Dermis blood vessel endothelial cell (primary cell): ENCODE results near the gene LYPD5. TPM values are rescaled to one million over a fixed set of nuclear protein-coding genes. Genes with fewer than 3 reads are reported as not detected.
"Not testable (repeated sequence)": the region's sequence is repeated elsewhere in the genome, so short reads cannot be mapped to it uniquely, and the experiment has no call there.

Source experiments
- DNase-seq: peaks from one replicate; pipeline ENCODE4 v3.0.0; 2010
- total RNA-seq: library from RNA; depleted of rRNA; stranded (reverse); fragments of >200 nt; gene quantifications from 2 replicates; pipeline ENCODE4 v1.2.3, GENCODE V29; 2014

Gene LYPD5
- total RNA-seq, result 0.09 and 0.17 TPM in 2 replicates

DNA sequence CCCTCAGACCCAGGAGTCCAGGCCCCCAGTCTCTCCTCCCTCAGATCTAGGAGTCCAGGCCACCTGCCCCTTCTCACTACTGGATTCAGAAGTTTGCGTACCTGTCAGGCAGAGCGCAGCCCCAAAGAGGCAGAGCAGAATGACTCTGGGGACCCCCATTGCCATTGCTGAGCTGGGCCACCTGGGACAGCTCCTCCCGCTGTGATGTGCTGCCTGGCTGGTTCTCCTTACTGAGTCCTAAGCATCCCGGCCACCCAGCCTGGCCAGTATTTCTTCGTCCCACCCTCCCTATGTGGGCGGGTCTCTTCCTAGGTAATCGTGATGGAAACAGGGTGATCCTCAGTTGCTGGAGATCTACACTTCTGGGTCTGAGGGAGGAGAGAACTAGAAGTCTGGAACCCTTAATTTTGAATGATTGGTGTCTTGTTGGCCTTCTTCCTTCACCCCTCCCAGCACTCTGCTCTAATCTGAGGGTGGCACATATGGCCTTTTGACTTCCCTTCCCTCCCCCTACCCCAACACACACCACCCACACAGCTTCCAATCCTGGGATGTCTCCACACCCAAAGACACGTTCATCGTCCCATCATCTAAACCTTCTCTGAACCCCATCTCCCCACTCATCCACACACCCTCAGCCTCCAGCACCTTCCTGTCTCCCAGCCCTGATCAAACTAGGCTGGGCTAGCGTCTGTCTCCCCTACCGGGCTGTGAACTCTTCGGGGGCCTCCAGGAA is at the start of gene LYPD5:
TSS of gene LYPD5 (minus strand) at position 232 of the 736 bp plus-strand sequence. CDS start at position 165, 67 bp downstream.
- no peak for DNase-seq

- DNase-seq, result no peak
These were observed 46.6 kb upstream of the LYPD5 start for GRCh38 chr19:43848821-43849220.

- DNase-seq, result no peak
These were observed 45.6 kb upstream of the LYPD5 start for GRCh38 chr19:43847884-43848283.

- DNase-seq, result no peak
These were observed 45.0 kb upstream of the LYPD5 start for GRCh38 chr19:43847246-43847645.

GRCh38 chr19:43842007-43842406 is 39.8 kb upstream of the LYPD5 start:
- DNase-seq, result no peak

DNA sequence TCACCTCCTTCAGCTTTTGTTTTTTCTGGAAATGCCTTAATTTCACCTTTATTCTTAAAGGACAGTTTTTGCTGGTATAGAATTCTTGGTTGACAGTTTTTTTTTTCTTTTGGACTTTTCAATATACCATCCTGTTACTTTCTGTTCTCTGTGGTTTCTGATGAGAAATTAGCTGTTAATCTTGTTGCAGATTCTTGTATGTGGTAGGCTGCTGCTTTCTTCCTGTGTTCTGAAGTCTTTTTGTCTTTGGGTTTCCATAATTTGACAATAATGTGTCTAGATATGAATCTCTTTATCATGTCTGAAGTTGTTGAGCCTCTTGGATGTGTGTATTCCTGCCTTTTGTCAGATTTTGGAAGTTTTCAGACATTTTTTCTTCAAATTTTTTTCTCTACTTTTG is 36.9 kb upstream of the LYPD5 start:
- DNase-seq, result no peak

- peak; percentile 84 for DNase-seq
These were observed 24.8 kb upstream of the LYPD5 start, which contains the start of gene ZNF283 for GRCh38 chr19:43826787-43827754. ZNF283 (plus strand) TSS chr19:43827321; CDS start chr19:43833505, 6,184 bp downstream.

DNA sequence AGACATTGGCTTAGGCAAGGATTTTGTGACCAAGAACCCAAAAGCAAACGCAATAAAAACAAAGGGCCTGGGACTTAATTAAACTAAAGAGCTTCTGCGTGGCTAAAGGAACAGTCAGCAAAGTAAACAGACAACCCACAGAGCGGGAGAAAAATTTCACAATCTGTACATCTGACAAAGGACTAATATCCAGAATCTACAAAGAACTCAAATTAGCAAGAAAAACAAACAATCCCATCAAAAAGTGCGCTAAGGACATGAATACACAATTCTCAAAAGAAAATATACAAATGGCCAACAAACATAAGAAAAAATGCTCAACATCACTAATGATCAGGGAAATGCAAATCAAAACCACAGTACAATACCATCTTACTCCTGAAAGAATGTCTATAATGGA is 22.3 kb upstream of the LYPD5 start:
- DNase-seq, result not testable (repeated sequence)

- DNase-seq, result not testable (repeated sequence)
These were observed 21.6 kb upstream of the LYPD5 start for GRCh38 chr19:43823856-43824255.

- DNase-seq, result no peak
These were observed 18.6 kb upstream of the LYPD5 start for GRCh38 chr19:43820884-43821215.

DNA sequence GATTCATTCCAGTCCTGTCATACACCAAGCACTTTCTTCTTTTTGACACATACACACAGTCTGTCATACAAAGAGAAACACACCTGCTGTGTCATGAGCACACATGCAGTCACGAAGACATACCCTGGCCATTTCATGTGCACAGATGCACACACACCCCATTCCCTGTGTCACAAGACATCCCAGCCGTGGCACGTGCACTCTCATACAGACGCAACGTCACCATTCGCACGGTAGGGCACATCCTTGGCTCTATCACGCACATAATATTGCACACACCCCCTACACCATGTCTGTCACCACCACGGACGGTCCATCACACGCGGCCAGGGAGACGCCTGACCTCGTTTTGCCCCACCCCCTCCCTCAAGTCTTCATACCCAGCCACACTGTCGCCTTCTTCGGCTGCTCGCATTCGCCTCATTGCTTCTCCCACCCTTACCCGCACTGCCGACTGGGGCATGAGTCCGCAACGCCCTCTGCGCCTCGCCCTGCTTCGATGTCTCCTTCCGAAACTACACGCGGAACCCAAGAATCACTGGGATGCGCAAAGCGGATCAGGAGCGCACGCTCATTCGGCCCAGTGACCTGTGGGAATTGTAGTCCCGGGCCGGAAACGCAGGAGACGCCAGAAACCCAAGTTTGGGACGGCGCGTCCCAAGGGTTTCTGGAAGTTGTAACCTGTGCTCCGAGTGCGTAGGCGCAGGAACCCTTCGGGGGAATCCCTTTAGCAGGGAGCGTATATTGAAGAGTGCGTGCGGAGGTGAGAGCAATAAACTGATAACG is 18.0 kb upstream of the LYPD5 start:
- DNase-seq, result peak; percentile 35

GRCh38 chr19:43818500-43818899 is 16.3 kb upstream of the LYPD5 start:
- no peak for DNase-seq

- DNase-seq, result not testable (repeated sequence)
These were observed 15.2 kb upstream of the LYPD5 start for GRCh38 chr19:43817454-43817853.

DNA sequence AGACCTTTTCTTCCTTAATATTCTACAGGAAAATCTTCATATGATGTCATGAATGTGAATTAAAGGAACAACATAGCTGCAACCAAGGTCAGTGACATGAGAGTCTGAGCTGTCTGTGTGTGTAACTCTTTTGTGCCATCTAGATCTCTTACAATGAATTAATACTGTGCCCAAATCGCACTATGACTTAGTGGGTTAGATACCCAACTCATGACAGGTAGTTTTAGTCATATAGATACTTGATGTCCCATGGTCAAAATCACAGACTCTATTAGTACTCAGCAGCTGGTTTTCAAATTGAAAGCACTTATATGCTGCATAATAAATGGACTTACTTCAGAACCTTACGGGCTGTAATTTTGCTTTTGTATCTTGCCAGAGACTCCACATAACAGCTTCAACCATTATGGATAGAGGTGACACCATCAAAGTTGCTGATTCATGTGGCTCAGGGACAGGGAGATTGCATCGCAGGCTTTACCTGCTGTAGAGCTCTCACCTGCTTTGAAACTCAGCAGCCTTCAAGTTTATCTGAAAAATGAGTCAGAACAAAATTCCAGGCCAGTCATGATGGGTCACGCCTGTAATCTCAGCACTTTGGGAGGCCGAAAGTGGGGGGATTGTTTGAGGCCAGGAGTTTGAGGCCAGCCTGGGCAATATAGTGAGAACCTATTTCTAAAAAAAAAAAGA is 12.6 kb upstream of the LYPD5 start:
- no peak for DNase-seq

DNA sequence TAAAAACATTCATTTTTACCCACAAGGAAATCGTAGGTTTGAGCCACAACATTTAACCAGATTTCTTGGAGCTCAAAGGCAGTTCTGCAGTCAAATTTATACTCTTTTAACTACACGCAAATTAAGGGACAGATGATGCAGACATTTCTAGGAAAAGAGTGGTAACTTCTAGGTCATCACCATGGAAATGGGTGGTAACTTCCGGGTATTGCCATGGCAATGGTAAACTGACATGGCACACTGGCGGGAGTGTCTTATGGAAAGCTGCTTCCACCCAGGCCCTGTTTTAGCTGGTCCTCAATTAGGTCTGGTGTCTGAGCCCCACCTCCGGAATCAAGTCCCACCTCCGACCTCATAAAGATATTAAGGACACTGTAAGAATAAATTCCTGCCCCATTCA is 10.4 kb upstream of the LYPD5 start:
- DNase-seq, result no peak

GRCh38 chr19:43812259-43812658 is 10.0 kb upstream of the LYPD5 start:
- no peak for DNase-seq

- DNase-seq, result no peak
These were observed 9.6 kb upstream of the LYPD5 start for GRCh38 chr19:43811837-43812236.

DNA sequence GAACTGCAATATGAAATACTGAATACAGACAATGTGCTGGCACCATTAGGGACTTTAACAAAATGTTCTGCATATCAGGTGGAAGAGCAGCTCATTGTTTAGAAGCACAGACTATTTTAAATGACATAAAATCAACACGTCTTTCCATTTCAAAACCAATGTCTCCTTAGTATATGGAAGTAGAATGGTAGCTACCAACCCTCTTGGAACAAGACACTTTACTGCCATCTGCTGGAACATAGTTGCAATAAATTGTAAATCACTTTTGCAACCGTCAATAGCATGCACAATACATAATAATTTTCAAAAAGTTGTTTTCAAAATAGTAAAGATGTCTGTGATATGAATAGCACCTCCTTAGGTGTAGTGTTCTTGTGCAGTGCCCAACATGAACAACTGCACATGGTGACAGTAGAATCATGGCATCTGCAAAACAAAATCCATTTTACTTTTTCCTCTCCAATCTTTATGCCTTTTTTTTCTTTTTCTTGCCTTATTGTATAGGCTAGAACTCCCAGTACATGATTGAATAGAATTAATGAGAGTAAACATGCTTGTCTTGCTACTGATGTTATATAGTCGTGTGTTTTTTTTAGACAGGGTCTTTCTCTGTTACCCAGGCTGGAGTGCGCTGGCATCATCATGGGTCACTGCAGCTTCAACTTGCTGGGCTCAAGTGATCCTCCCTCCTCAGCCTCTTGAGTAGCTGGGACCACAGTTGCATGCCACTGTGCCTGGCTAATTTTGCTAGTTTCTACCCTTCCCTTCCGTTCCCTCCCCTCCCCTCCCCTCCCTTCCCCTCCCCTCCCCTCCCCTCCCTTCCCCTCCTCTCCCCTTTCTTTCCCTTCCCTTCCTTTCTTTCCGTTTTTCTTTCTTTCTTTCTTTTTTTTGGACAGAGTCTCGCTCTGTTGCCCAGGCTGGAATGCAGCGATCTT is 7.8 kb upstream of the LYPD5 start:
- DNase-seq, result peak; percentile 83

GRCh38 chr19:43807651-43808050 is 5.4 kb upstream of the LYPD5 start:
- no peak for DNase-seq

DNA sequence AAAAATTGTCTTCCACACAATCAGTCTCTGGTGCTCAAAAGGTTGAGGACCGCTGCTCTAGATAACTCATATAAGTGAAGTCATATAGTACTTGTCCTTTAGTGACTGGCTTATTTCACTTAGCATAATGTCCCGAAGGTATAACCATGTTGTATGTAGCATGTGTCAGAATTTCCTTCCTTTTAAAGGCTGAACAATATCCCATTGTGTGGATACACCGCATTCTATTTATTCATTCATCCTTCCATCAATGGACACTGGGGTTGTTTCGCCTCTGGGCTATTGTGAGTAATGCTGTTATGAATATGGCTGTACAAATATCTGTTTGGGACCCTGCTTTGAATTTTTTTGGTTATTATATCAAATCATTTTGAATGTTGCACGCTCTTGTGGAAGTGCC is 4.6 kb upstream of the LYPD5 start:
- DNase-seq, result no peak

DNA sequence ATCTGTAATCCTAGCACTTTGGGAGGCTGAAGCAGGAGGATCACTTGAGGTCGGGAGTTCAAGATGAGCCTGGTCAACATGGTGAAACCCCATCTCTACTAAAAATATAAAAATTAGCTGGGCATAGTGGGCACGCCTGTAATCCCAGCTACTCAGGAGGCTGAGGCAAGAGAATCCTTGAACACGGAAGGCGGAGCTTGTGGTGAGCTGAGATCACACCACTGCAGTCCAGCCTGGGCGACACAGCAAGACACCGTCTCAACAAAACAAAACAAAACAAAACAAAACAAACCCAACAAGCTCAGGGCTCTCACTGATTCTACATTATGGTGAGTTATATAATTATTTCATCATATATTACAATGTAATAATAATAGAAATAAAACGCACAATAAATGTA is 4.2 kb upstream of the LYPD5 start:
- not testable (repeated sequence) for DNase-seq
